K562 (cell line): ENCODE results near the gene TRIM26. TPM values are rescaled to one million over a fixed set of nuclear protein-coding genes. Genes with fewer than 3 reads are reported as not detected.

Source experiments
- ATAC-seq: fragments of 200-7000 bp; cut with Tn5 transposase; 3 replicates; pipeline ENCODE4 v1.9.1; 2020; ENCODE audit warnings: moderate library complexity
- BruUV-seq: library from RNA; stranded (reverse); fragments of 400-500 nt; replicated peaks from 2 replicates; lab custom pipeline; 2021; lab: Mats Ljungman, UMichigan
- CTCF ChIA-PET: fragments of 300-600 bp; formaldehyde crosslinking; extraction: SDS; loops from one replicate; lab custom pipeline; 2021; ENCODE audit warnings: low intra/inter-chr PET ratio; lab: Yijun Ruan, JAX
- POLR2A ChIA-PET: fragments of 300-600, 350-650 bp; sonication (Branson Sonifier 250); formaldehyde crosslinking; extraction: SDS; loops from one replicate; lab custom pipeline; 2021; ENCODE audit warnings: antibody characterized with exemption, inconsistent platforms; lab: Yijun Ruan, JAX
- DNase-seq, 4 experiments: peaks; one replicate each; pipeline versions ENCODE4 v3.0.0 to v3.0.0-alpha.2; 2011 to 2018; ENCODE audit warnings: low spot score in 3 of 4, mixed read lengths in 3 of 4; ENCODE audit errors: extremely low read depth in 1 of 4
- FAIRE-seq: peaks from 2 replicates; lab custom pipeline; 2011; peaks lifted over from hg19 to GRCh38; lab: Jason Lieb, UNC
- H2AFZ ChIP-seq: 2 replicates; pipeline ENCODE4 v1.6.0; 2011; ENCODE audit warnings: low read depth, low read length, control low read depth, inconsistent platforms
- H3K27ac ChIP-seq: fragments of 200-600 bp; 3 replicates; pipeline ENCODE4 v1.8.0; 2011; ENCODE audit warnings: low read depth, mild to moderate bottlenecking, control low read depth, inconsistent platforms, low read length, moderate library complexity, mixed read lengths; ENCODE audit errors: extremely low read depth
- H3K27me3 ChIP-seq, 2 experiments: fragments of 300-600 bp in 1 of 2; 2 replicates in 1 of 2; 3 replicates in 1 of 2; pipeline versions ENCODE4 v1.6.0 to v1.8.0; 2011; ENCODE audit warnings: inconsistent platforms in 2 of 2, low read length in 2 of 2, mild to moderate bottlenecking in 1 of 2, mixed read lengths in 1 of 2, moderate library complexity in 1 of 2; ENCODE audit not compliant: control insufficient read depth in 2 of 2, insufficient read depth in 2 of 2
- H3K36me3 ChIP-seq: fragments of 300-600 bp; 3 replicates; pipeline ENCODE4 v1.8.0; 2011; ENCODE audit warnings: mild to moderate bottlenecking, low read length, inconsistent platforms; ENCODE audit not compliant: control insufficient read depth, insufficient read depth
- H3K4me1 ChIP-seq, 2 experiments: fragments of 200-600 bp in 1 of 2; replicated peaks in 1 of 2; 2 replicates in 1 of 2; 3 replicates in 1 of 2; pipeline versions ENCODE4 v1.5.1 to v1.8.0; 2011; ENCODE audit warnings: inconsistent platforms in 2 of 2, low read length in 2 of 2, mild to moderate bottlenecking in 1 of 2, mixed read lengths in 1 of 2, moderate library complexity in 1 of 2; ENCODE audit not compliant: control insufficient read depth in 2 of 2, insufficient read depth in 2 of 2
- H3K4me2 ChIP-seq: 2 replicates; pipeline ENCODE4 v1.6.1; 2011; ENCODE audit warnings: low read length, control low read depth, inconsistent platforms, mixed read lengths; ENCODE audit not compliant: insufficient read depth
- H3K4me3 ChIP-seq: fragments of 200-600 bp; sonication (generic), shearing (Covaris generic); 2 replicates; pipeline ENCODE4 v1.5.1; 2016; ENCODE audit warnings: control low read depth, inconsistent platforms
- H3K79me2 ChIP-seq: fragments of 200-600 bp; 3 replicates; pipeline ENCODE4 v1.8.0; 2011; ENCODE audit warnings: low read length, inconsistent platforms; ENCODE audit not compliant: control insufficient read depth, insufficient read depth
- H3K9ac ChIP-seq, 2 experiments: 2 replicates each; pipeline versions ENCODE4 v1.6.0 to v1.6.1; 2011; ENCODE audit warnings: low read depth in 2 of 2, low read length in 2 of 2, control low read depth in 1 of 2, inconsistent platforms in 1 of 2, mild to moderate bottlenecking in 1 of 2, mixed read lengths in 1 of 2; ENCODE audit not compliant: insufficient read depth in 1 of 2
- H3K9me1 ChIP-seq: one replicate; pipeline ENCODE4 v1.6.0; 2011; ENCODE audit warnings: inconsistent platforms, mild to moderate bottlenecking, low read length, moderate library complexity; ENCODE audit not compliant: control insufficient read depth, insufficient read depth
- H3K9me3 ChIP-seq: replicated peaks from 2 replicates; pipeline ENCODE4 v1.5.1; 2011; ENCODE audit warnings: low read depth, low read length, inconsistent platforms; ENCODE audit not compliant: control insufficient read depth, insufficient read depth
- H4K20me1 ChIP-seq: replicated peaks from 2 replicates; pipeline ENCODE4 v1.6.1; 2011; ENCODE audit warnings: low read length, inconsistent platforms, mixed read lengths; ENCODE audit not compliant: control insufficient read depth, insufficient read depth
- BCOR ChIP-seq: fragments of 450-650 bp; IDR thresholded peaks from 2 replicates; pipeline ENCODE4 v1.6.1; 2016
- HDAC8 ChIP-seq: fragments of 450-650 bp; IDR thresholded peaks from 2 replicates; pipeline ENCODE4 v1.6.1; 2016; ENCODE audit warnings: mild to moderate bottlenecking, missing genetic modification characterization, moderate library complexity, missing compliant biosample characterization
- HDGF ChIP-seq: fragments of 450-650 bp; IDR thresholded peaks from 2 replicates; pipeline ENCODE4 v1.6.1; 2016
- MAFK ChIP-seq: IDR thresholded peaks from 2 replicates; pipeline ENCODE4 v1.6.1; 2011; ENCODE audit warnings: low read length, improper control_type of control experiment
- NFE2 ChIP-seq: IDR thresholded peaks from 2 replicates; pipeline ENCODE4 v1.6.1; 2014; ENCODE audit warnings: antibody characterized with exemption, low read depth
- PCBP1 ChIP-seq: fragments of 200-400 bp; formaldehyde crosslinking; IDR thresholded peaks from 2 replicates; pipeline ENCODE4 v1.6.1; 2018; ENCODE audit warnings: mild to moderate bottlenecking, low read depth, low read length; ENCODE audit not compliant: poor library complexity, severe bottlenecking
- TCF3 ChIP-seq: sonication (generic); formaldehyde crosslinking; IDR thresholded peaks from 2 replicates; pipeline ENCODE4 v1.4.0; 2020; ENCODE audit warnings: mild to moderate bottlenecking, missing genetic modification reagents
- ZKSCAN8 ChIP-seq: fragments of 200-800 bp; sonication (Bioruptor generic); IDR thresholded peaks from 2 replicates; pipeline ENCODE4 v1.6.1; 2016; ENCODE audit warnings: missing genetic modification characterization, missing compliant biosample characterization
- ZNF133 ChIP-seq: fragments of 250-450 bp; sonication (Bioruptor Pico); IDR thresholded peaks from 2 replicates; pipeline ENCODE4 v1.4.0; 2020; ENCODE audit warnings: mild to moderate bottlenecking
- ZNF431 ChIP-seq: sonication (generic); formaldehyde crosslinking; IDR thresholded peaks from 2 replicates; pipeline ENCODE4 v1.8.0; 2022; ENCODE audit warnings: mild to moderate bottlenecking, missing genetic modification reagents
- ZNF445 ChIP-seq: fragments of 250-450 bp; sonication (Bioruptor Pico); IDR thresholded peaks from 2 replicates; pipeline ENCODE4 v1.4.0; 2020; ENCODE audit warnings: low read depth, mild to moderate bottlenecking, moderate library complexity
- ZNF76 ChIP-seq: fragments of 250-450 bp; sonication (Bioruptor Pico); IDR thresholded peaks from 2 replicates; pipeline ENCODE4 v1.4.0; 2020; ENCODE audit warnings: mild to moderate bottlenecking, moderate library complexity, borderline replicate concordance
- WGBS: fragments of 100-300 bp; shearing (Covaris generic); methylation state at CpG from one replicate; pipeline ENCODE4 v1.1.6; 2016; ENCODE audit warnings: low coverage, mixed read lengths; ENCODE audit not compliant: insufficient coverage; ENCODE audit errors: missing lambda C conversion rate; 5-methylcytosine and 5-hydroxymethylcytosine counted together
- in situ Hi-C: fragments of 300-500 bp; cut with MboI; formaldehyde crosslinking; loops from 4 replicates; pipeline ENCODE4 v1.15.0; 2018; ENCODE audit warnings: inconsistent platforms, mixed read lengths
- intact Hi-C: fragments of 100-400 bp; cut with micrococcal nuclease; formaldehyde crosslinking; loops from 2 replicates; pipeline ENCODE4 v1.14.2; 2022
- polyA plus RNA-seq, 8 experiments: library from polyadenylated mRNA; depleted of rRNA in 4 of 8; stranded (reverse) in 5 of 8; unstranded in 3 of 8; fragments of >200 nt; fragmentation: Nextera tagmentation in 2 of 8; fragmentation: Illumina TruSeq in 1 of 8; extraction: Ambion mirVana in 2 of 8; extraction: Trizol in 1 of 8; gene quantifications; 2 replicates each; pipeline versions ENCODE4 v1.2.1 to v1.2.3, GENCODE V29; 2011 to 2014; ENCODE audit warnings: inconsistent platforms in 1 of 8, missing spikeins in 1 of 8
- total RNA-seq, 7 experiments: library from RNA; depleted of rRNA in 6 of 7; stranded (reverse); fragments of >200 nt in 6 of 7; fragmentation: Illumina TruSeq in 2 of 7; extraction: Trizol in 2 of 7; gene quantifications; 2 replicates each; pipeline versions ENCODE4 v1.2.1 to v1.2.3, GENCODE V29; 2011 to 2021; ENCODE audit warnings: low replicate concordance in 1 of 7
- TF ChIP-seq, protein P1 (sequence below): fragments of 450-650 bp; IDR thresholded peaks from 2 replicates; pipeline ENCODE4 v1.7.0; 2016; ENCODE audit warnings: borderline replicate concordance
- TF ChIP-seq, protein P2 (sequence below), 2 experiments: fragments of 450-650 bp; conservative IDR thresholded peaks; 2 replicates each; pipeline ENCODE4 v1.6.1; 2017; ENCODE audit warnings: mild to moderate bottlenecking in 2 of 2, moderate library complexity in 2 of 2
- TF ChIP-seq, protein P3 (sequence below): fragments of 450-650 bp; formaldehyde crosslinking; IDR thresholded peaks from 2 replicates; pipeline ENCODE4 v1.4.0; 2020; ENCODE audit warnings: mild to moderate bottlenecking, moderate library complexity
- TF ChIP-seq, protein P4 (sequence below): fragments of 200-800 bp; sonication (Bioruptor generic); IDR thresholded peaks from 2 replicates; pipeline ENCODE4 v1.6.1; 2017; ENCODE audit warnings: missing genetic modification characterization, missing compliant biosample characterization

Gene TRIM26
- total and polyA plus RNA-seq, 9 of the 15 experiments (the other 6 are each of a cell fraction or from before 2014, with no cell fraction given) = 0.80 to 5.0 (median 2.8) TPM

DNA sequence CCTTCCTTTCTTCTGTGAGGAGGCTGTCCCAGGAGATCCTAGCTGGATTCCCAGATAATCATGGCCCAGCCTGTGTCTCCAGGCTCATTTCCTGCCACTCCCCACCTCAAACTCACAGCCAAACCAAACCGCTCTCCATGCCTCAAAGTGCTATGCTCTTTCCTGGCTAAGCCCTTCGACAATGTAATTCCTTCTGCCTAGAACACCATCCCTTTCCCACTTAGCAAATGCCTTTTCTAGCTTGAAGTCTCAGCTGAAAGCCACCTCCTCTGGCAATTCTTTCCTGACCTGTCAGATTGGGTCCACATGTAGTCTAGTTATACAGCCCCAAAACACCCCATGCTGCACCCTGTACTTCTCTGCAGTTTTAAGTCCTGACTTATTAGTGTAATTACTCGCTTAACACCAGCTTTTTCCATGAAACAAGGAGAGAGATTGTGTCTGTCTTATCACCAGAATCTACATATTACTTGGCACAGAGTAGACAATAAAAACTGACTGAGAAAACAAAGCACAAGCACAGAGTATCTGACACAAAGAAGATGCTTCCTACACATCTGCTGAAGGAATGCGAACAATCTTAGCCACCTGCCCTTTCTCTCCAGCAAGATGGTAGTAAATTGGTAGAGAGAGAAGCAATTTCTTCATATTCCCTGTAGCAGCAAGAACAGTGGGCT, 5.4 kb downstream of the TRIM26 start:
- no TSS peak for BruUV-seq
- TF ChIP-seq BCOR (no peak), ZKSCAN8 (CRISPR knock-in tag) (no peak), ZNF445 (CRISPR knock-in tag) (no peak), ZNF76 (no peak), ZNF431 (CRISPR knock-in tag) (no peak), HDGF (no peak), TCF3 (CRISPR knock-in tag) (no peak), ZNF133 (no peak), MAFK (no peak), PCBP1 (no peak), HDAC8 (tag) (no peak), NFE2 (no peak)
- TF ChIP-seq, protein P1, sequence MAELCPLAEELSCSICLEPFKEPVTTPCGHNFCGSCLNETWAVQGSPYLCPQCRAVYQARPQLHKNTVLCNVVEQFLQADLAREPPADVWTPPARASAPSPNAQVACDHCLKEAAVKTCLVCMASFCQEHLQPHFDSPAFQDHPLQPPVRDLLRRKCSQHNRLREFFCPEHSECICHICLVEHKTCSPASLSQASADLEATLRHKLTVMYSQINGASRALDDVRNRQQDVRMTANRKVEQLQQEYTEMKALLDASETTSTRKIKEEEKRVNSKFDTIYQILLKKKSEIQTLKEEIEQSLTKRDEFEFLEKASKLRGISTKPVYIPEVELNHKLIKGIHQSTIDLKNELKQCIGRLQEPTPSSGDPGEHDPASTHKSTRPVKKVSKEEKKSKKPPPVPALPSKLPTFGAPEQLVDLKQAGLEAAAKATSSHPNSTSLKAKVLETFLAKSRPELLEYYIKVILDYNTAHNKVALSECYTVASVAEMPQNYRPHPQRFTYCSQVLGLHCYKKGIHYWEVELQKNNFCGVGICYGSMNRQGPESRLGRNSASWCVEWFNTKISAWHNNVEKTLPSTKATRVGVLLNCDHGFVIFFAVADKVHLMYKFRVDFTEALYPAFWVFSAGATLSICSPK = no peak
- TF ChIP-seq, protein P2, sequence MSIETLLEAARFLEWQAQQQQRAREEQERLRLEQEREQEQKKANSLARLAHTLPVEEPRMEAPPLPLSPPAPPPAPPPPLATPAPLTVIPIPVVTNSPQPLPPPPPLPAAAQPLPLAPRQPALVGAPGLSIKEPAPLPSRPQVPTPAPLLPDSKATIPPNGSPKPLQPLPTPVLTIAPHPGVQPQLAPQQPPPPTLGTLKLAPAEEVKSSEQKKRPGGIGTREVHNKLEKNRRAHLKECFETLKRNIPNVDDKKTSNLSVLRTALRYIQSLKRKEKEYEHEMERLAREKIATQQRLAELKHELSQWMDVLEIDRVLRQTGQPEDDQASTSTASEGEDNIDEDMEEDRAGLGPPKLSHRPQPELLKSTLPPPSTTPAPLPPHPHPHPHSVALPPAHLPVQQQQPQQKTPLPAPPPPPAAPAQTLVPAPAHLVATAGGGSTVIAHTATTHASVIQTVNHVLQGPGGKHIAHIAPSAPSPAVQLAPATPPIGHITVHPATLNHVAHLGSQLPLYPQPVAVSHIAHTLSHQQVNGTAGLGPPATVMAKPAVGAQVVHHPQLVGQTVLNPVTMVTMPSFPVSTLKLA (conservative IDR thresholded peaks at IDR 0.05) = no peak
- TF ChIP-seq, protein P3, sequence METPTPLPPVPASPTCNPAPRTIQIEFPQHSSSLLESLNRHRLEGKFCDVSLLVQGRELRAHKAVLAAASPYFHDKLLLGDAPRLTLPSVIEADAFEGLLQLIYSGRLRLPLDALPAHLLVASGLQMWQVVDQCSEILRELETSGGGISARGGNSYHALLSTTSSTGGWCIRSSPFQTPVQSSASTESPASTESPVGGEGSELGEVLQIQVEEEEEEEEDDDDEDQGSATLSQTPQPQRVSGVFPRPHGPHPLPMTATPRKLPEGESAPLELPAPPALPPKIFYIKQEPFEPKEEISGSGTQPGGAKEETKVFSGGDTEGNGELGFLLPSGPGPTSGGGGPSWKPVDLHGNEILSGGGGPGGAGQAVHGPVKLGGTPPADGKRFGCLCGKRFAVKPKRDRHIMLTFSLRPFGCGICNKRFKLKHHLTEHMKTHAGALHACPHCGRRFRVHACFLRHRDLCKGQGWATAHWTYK = no peak
- TF ChIP-seq, protein P4, sequence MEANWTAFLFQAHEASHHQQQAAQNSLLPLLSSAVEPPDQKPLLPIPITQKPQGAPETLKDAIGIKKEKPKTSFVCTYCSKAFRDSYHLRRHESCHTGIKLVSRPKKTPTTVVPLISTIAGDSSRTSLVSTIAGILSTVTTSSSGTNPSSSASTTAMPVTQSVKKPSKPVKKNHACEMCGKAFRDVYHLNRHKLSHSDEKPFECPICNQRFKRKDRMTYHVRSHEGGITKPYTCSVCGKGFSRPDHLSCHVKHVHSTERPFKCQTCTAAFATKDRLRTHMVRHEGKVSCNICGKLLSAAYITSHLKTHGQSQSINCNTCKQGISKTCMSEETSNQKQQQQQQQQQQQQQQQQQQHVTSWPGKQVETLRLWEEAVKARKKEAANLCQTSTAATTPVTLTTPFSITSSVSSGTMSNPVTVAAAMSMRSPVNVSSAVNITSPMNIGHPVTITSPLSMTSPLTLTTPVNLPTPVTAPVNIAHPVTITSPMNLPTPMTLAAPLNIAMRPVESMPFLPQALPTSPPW = no peak

More for the DNA sequence above, 5.4 kb downstream of the TRIM26 start:
- Histone ChIP-seq H3K27me3 (peaks cover 10 to 28% of the 10 kb centered on the region in 2 experiments; a peak in 4 of 5 replicates), H3K4me3 (no peak overlapping the region), H3K4me2 (no peak overlapping the region), H3K9ac (no peak overlapping the region), H2AFZ (no peak overlapping the region), H4K20me1 (no peaks in the 10 kb centered on the region), H3K4me1 (0 out of 5 replicates have a peak, but pooled peaks cover 0 to under 1% of the 10 kb centered on the region in 2 experiments), H3K36me3 (no peaks in the 10 kb centered on the region), H3K9me3 (no peaks in the 10 kb centered on the region), H3K27ac (no peak overlapping the region), H3K79me2 (no peaks in the 10 kb centered on the region), H3K9me1 (no peaks in the 10 kb centered on the region)
- FAIRE-seq (no peak), DNase-seq (no peak), ATAC-seq (no peak)
- 19% methylated on average over 4 of the region's 4 CpGs for WGBS
- CTCF ChIA-PET = no interaction called here
- POLR2A ChIA-PET = interaction anchor here (0.5 to 0.7 kb wide), 2 partner anchors 85 to 347 kb away, joined by 3 read pairs; no protein-coding TSS in a partner anchor
- intact Hi-C loops = no loop called here
- in situ Hi-C loops = no loop called here
